ENCODE results near the gene GRIK5.
"Not testable (repeated sequence)": the region's sequence is repeated elsewhere in the genome, so short reads cannot be mapped to it uniquely, and the experiment has no call there.

Gene GRIK5

DNA sequence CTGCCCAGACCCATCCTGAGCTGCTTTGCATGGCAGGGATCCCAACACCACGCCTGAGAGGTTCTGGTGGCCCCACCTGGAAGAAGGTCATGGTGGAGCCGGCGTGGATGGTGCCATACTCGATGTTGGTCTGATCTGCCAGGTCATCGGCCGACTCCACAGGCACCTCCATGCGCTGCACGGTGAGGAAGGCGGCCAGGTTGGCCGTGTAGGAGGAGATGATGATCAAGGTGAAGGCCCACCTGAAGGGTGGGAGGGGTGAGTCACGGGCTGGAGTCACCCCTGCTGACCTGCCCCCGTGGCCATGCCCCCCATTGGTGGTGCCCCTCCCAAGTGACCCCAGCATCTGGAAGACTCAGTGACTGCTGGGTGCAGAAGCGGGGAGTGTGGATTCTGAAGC lies 63.4 kb downstream of the GRIK5 start:
- no peak for DNase-seq

DNA sequence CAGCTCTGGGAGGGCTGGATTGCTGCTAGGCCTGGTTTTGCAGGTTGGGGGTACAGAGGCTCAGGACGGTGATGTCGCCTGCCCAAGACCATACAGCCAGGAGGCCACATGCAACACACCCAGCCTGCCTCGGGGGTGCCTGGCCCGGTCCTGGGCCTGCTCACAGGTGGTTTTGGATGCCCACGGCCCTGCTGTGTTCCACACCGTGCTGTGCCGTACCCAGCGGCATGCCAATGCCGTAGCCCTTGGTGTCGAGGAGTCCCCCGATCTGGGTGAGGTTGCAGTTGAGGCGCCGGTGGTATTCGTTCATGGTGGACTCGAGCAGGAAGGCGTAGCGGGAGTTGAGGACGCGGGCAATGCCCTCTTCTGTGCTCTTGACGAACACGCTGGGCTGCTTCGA lies 64.5 kb downstream of the GRIK5 start:
- DNase-seq, result no peak

DNA sequence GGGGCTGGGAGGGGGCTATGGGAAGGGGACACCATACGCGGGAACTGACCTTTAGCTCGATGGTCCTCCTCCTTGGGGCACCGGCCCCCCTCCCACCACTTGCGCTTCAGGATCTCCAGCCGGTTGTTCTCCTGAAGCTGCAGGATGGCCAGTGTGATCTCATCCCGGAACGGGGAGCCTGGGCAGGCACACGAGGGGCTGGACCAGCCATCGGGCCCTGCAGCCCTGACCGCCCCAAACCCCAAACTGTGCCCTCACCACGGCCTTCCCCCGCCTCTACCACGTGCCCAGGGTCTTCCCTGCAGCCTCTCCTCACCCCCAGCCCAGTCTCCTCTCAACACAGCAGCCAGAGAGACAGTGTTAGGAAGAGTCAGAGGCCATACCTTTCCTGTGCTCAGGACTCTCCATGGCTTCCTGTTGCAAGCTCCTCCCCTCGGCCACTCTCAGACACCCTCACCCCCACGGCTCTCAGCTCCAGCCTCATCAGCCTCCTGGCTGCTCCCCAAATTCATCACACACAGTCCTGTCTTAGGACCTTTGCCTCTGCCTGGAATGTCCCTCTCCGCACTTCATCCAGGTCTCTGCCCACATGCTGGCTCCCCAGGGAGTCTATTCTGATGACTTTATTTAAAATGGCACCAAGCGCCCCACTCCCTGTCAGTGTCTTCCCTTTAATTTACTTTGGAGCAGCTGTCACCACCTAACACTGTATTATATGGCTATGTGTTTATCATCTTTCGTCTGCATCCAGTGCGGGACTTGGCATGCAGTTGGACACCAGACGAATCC lies 66.3 kb downstream of the GRIK5 start:
- no peak for DNase-seq

DNA sequence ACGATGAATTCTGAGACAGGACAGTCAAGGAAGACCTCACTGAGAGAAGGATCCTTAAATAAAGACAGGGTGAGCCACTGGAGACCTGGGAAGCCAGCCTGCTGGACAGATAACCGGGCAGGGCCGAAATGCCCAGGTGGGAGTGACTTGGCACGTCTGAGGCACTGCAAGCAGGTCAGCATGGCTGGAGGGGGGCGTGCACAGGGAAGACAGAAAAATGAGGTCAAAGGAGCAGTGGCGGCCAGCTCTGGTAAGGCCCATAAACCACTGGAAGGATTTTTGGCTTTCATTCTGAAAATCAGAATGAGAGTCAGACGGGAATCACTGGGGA lies 70.2 kb downstream of the GRIK5 start:
- no peak for DNase-seq

DNA sequence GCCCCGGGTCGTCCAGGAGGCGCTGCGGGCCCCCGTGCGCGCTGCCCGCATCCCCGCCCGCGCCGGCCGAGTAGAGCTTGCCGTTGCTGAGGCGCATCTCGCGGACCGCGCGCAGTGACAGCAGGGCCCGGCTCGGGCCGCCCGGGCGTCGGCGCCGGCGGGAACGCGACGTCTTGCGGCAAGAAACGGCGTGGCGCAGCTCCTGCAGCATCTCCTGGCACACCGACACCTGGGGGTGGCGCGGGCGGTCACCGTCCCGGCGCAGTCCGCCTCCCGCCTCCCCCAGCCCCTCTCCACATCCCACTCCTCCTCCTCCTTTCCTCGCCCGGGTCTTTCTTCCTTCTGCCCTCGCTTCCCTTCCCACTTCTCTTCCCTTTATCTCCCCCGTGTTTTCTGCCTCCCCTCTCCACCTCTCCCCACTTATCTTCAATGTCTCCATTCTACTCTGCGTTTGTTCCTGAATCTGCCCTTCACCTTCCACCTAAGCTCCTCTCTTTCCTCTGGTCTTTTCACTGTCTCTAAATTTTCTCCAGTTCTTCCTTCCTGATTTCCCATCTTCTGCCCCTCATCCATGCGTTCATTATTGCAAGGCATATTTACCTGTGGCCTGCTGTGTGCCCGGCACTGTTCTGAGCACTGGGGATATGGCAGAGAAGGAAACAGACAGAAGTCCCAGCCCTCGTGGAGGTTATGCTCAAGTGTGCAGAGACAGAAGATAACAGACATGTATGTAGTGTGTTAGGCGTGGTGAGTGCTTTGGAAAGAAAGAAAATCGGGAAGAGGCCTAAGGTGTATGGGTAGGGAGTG lies 70.7 kb downstream of the GRIK5 start:
- DNase-seq, result no peak

DNA sequence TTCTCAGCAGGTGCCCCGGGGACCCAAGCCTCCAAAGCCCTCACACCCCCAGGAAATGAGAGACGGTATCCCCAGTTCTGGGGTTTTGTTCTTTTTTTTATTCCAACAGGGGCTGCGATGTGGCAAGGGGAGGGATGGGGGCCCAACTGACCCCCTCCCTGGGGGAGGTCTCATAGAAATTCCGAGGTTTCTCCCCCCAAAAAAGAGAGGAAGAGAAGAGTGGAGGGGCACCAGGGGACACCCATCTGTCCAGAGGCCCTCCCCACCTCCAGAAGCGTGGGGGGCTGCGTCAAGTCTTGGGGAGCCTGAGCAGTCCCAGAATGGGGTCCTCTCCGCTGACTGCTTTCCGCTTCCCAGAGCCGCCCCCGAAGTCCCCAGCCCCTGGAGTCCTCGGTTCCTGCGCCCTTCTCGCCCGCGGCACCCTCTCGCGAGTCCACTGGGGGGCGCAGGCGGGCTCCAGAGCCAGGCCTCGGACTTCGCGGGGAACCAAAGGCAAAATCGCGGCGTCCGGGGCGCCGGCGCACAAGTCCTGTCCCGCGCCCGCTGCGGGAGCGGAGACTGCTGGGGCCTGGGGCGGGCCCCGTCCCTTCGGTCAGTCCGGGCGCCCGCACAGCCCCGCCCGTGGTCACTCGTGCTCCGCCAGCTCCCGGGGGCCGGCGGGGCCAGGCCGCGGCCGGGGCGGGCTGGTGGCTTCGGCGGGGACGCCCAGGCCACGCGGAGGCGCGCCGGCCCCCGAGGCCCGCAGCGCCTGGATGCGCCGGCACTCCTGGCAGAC lies 71.6 kb downstream of the GRIK5 start:
- peak; percentile 43 for DNase-seq

DNA sequence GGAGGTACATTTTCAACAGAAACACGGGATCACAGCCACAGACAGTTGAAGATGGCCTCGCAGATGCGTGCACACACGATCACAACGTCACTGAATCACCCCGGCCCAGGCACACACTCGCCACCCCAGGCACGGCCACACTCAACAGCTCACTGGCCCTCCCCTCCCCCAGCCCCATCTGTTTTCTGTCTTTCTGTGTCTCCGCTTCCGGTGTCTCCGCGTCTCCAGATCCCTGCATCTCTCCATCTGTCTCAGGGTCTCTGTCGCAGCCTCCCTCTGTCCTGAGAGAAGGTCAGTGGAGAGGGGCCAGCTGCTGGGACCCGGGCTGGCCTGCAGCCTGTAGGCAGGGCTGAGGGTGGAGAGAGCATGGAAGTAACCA lies 72.2 kb downstream of the GRIK5 start:
- no peak for DNase-seq

DNA sequence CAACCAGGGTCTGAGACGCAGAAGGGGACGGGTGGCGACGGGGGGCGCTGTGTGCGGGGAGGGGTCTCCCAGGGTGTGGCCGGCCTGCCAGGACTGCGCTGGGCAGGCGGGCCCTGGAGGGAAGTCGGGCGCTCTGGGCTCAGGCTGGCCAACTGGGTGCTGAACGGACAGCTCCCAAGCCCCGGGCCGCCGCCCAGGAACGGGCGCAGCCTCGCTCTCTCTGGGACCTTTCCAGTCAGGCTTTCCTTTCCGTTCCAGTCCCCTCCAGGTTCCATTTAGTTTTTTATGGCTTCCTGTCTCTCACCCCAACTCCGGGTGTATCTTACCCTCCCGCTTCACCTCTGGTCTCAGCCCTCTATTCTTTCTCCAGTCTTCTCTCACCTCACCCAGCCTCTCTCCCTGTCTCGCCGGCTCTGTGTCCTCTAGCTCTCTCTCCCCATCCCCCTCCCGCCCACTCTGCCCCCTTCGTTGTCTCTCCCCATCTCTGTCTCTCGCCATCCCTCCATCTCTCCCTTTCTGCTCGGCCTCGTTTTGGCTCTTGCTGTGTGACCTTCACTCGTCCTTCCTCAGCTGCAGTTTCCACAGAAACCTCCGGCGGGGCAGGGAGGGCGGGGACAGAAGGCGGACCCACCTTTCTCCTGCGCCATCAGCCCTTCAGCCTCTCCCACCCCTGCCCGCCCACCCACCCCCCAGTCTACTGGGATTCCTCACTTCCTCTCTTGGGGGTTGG lies 72.7 kb downstream of the GRIK5 start:
- DNase-seq, result peak; percentile 41

DNA sequence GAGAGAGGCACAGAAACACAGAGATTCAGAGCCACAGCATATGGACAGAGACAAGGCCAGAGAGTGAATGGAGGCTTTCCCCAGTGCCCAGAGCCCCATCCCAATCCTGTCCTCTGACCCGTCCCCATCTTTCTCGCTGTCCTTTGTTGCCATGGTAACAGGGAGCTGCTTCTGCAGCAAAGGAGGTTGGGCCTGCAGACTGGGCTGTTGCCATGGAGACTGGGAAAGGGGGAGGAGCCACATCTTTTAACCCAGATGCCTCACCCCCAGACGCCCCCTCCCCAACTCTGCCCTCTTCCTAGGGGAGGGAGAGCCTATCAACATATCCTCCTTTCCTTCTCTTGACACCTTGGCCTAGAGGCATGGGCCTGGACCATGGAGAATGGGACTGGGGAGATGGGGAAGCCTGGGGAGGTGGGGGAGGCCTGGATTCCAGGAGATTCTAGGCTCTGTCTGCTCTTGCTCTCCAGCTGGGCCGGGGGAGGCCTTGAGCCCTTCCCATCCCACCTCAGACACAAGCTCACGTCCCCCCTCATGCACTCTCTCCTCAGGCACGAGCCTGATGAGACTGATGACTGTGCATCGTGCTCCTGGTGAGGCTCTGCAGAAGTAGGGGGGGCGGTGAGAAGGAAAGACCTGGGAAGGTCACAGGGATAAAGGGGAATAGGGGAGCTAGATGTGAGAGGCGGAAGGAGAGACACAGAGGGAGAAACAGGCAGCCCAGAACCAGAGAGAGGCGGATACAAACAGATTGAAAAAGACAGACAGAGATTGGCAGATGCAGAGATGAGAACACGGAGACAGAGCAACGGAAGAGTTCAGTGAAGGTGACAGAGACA lies 73.8 kb downstream of the GRIK5 start:
- DNase-seq, result no peak

DNA sequence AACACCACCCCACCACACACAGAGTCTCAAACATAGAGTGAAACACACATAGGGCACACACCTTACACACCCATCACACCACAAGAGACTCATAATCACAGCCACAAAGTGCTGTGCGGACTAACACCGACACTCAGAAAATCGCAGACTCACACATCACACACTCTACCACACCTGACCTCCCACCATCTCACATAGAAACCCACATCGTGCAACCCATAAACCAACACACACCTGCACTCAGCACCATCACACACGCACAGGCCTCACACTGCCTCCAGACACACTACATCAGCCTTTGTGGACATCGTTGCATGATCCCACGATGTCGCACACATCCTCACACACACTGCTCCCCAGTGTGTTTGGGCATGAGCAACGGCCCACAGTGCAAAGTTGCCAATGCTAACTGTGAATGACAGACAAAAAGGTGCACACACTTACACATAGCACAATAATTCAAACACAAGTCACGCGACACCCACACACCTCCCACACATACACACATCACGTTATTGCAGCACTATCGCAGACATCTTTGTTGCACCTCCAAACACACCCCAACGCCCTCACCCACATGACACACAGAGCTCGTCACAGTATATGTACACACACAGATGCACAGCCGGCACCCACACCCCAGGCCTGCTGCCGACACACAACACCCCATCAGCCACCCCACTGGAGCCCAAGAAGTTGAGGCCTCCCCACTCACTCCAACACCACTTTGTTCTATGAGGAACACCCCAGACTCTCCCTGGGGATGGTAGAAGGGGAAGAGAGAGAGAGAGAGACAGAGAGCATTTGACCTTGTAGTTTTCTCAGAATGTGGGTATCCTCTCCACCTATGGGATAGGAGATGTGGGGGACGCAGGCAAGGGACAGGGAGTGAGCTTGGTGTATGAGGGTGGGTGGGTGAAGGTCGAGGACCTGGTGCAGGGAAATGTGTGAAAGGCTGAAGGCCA lies 74.7 kb downstream of the GRIK5 start:
- DNase-seq, result no peak

DNA sequence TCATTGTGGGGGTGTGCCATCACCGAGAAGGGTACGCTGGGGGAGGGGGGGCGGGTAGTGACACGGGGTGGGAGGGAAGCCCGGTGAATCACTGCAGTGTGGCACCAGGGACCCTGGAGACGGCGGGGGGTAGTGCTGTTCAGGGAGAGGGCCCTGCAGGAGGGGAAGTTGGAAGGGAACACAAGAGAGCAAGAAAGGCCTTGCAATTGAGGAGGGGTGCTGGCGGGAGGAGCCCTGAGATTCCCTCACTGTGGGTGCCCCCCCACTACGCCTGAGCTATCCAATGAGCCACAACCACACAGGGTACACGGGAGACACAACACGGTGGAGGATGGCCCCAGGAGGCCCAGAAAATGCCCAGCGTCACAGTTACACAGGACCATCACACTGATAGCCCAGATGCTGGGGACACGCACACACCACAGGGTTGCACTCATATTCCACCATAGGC lies 75.5 kb downstream of the GRIK5 start:
- DNase-seq, result peak; percentile 54

DNA sequence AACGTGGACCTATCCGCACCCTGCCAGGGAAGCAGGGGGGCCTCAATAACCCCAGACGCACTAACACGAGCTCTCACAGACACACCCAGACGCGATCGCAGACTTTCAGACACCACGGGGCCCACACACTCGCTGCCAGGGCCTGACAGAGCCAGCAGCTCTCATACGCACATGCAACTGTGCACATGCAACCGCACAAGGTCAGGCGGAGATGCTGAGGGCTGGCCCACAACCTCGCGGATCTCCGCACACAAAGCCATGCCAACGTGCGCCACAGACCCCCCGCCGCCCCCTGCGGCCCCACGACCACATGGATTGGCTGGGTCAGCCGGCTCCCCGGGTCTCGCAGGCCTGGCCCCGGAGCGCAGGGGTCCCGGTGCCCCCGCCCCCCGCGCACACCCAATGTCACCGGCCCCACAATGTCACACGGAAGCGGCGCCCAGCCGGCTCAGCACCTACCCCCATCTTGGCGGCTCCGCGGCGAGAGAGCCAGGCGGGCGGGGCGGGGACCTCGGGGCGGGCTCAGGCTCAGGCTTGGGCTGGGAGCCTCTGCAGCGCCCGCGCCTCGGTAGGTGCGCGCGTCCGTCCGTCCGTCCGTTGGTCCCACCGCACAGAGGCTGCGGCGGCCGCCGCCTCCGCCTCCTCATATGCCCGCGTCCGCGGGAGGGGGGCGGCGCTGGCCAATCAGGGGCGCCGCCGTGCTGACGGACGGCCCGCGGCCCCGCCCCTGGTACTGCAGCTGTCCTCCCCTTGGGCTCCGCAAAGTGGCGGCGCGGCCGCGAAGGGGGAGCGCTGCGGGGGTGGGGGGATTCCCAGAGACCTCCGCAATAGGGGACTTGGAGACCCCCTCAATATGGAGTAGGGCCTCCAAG lies 76.2 kb downstream of the GRIK5 start, which contains the start of gene ATP1A3:
ATP1A3 (minus strand) TSS at position 619 of the 872 bp plus-strand sequence; CDS start at position 465, 154 bp downstream.
- peak; percentile 68 for DNase-seq

DNA sequence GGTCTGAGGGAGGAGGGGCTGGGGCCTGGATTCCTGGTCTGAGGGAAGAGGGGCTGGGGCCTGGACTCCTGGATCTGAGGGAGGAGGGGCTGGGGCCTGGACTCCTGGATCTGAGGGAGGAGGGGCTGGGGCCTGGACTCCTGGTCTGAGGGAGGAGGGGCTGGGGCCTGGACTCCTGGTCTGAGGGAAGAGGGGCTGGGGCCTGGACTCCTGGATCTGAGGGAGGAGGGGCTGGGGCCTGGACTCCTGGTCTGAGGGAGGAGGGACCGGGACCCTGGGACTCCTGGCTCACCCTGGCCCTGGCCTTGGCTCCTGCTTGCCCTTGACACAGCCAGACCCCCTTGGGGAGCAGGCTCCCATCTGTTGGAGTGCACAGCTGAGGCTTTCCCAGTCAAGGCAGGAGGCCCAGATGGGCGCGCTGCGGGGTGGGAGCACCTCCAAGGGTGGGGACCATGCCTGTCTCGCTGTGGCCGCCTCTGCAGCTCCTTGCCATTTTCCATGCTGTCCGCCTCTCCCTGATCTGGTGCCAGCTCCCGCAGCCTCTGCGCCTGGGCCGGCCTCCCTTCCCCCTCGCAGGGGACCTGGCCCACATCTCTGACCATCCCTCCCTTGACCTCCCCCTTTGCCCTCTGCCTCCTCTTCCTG lies 78.0 kb downstream of the GRIK5 start:
- not testable (repeated sequence) for DNase-seq

DNA sequence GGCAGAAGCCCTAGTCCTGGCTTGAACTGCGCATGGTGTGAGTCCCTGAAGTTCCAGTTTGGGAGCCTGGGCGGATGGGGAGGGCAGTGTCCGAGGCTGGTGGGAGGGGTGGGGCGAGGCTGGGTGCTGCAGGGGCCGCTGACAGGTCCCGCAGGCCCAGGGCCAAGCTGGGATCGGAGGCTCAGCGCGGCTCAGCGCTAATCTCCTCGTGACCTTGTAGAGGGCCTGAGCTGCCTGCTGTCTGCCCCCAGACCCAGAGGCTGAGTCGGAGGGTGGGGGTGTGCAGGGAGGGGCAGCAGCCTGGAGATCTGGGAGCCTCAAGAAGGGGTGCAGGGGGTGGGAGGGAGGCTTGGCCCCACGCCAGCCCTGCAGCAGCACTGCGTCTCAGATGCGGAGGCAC lies 79.0 kb downstream of the GRIK5 start:
- no peak for DNase-seq

DNA sequence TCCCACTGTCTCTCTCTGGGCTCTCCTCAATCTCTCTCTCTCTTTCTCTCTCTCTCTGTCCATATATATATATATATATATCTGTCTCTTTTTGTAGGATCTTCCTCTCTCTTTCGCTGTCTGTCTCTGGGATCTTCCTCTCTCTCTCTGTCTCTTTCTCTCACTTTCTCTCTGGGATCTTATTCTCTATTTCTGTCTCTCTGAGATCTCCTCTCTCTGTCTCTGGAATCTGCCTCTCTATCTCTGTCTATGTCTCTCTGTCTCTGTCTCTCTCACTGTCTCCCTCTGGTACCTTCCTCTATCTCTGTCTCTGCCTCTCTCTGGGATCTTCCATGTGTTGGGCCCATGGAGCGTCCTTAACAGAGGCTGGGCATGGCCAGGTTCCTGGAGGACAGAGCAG lies 79.4 kb downstream of the GRIK5 start:
- DNase-seq, result no peak

DNA sequence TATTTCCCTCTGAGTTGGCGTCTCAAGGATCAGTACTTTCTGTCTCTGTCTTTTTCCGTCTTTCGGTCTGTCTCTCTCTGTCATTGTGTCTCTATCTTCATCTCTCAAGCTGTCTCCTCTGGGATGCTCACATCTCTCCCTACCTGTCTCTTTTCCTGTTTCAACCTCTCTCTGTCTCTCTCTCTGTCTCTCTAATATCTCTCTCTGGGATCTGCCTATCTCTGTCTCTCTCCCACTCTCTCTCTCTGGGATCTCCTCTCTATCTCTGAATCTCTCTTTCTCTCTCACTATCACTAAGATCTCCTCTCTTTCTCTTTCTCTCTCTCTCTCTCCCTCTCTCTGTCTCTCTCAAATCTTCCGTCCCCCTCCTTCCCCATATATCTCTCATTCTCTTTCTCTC lies 80.0 kb downstream of the GRIK5 start:
- DNase-seq, result no peak

DNA sequence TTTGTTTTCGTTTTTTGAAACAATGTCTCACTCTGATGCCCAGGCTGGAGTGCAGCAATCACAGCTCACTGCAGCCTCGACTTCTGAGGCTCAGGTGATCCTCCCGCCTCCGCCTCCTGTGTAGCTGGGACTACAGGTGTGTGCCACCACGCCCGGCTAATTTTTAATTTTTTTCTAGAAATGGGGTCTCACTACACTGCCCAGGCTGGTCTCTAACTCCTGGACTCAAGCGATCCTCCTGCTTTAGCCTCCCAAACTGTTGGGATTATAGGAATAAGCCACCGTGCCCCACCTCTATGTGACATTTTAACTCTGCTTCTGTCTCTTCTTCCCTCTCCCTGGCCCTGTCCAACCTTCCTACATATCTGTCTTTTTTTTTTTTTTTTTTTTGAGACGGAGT lies 81.1 kb downstream of the GRIK5 start:
- no peak for DNase-seq

DNA sequence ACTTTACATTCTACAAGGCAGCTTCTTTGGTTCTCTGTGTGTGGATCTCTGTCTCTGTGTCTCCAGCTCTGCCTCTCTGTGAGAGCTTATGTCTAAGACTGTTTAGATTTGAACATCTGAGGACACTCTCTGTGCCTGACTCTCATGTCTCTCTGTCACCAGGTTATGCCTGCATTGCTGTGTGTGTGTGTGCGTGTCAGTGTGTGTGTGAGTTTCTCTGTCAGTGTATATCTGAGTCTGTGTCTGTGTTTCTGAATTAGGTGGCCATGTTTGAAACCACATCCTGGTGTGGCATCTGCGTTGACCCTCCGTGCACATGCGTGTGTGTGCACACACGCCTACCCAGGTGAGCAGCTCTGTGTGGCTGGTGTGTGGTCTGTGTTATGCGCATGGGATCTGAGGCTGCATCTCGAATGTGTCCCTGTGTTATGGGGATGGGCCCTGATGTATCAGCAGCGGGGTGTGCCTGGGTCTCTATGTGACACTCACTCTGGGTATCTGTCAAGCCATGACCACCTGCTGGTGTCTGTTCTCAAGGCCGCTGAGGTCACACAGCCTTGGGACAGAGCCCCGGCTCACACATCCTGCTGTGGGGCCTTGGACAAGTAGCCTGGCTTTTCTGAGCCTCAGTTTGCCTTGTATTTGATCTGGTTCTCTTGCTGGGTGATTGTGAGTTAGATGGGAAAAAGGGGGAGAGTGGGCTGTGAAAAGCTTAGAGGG lies 82.7 kb downstream of the GRIK5 start:
- no peak for DNase-seq
